Stimulated activated CD4-positive, alpha-beta T cell treated with anti-CD3 and anti-CD28 coated beads, Interleukin-4, amount 100 ng/mL, for 48 hours (primary cell): ENCODE results near the gene SLC6A6.
"Not testable (repeated sequence)": the region's sequence is repeated elsewhere in the genome, so short reads cannot be mapped to it uniquely, and the experiment has no call there.

Source experiments
- DNase-seq, 2 donors: peaks; one replicate each; pipeline ENCODE4 v3.0.0-alpha.2; 2020; ENCODE audit warnings: low read depth in 2 of 2

The SLC6A6 gene

DNA sequence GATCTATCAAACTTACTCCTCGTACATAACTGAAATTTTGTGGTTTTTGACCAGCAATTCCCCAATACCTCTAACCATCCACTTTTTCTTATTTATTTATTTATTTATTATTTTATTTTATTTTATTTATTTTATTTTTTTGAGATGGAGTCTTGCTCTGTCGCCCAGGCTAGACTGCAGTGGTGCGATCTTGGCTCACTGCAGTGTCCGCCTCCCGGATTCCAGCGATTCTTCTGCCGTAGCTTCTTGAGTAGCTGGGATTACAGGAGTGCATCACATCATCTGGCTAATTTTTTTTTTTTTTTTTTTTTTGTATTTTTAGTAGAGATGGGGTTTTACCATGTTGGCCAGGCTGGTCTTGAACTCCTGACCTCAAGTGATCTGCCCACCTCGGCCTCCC, 35.3 kb downstream of the SLC6A6 start:
- DNase-seq, result not testable (repeated sequence)

DNA sequence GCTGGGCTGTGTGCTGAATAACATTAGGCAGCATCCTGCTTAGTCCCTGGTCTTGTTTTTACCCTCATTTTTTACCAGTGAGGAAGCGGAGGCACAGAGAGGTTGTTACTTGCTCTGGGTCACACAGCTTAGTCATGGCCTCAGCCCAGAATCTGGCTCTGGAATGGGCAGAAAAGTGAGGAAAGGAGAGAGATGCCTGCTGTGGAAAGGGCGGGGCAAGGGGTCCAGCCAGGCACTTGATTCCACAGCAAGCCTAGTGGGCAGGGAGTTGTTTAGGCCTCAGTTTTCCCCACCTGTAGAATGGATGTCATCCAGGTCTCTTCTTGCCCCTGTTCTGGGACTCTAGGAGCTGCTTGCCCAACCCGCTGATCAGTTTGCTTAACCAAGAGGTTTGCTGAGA, 35.9 kb downstream of the SLC6A6 start:
- no peak for DNase-seq

DNA sequence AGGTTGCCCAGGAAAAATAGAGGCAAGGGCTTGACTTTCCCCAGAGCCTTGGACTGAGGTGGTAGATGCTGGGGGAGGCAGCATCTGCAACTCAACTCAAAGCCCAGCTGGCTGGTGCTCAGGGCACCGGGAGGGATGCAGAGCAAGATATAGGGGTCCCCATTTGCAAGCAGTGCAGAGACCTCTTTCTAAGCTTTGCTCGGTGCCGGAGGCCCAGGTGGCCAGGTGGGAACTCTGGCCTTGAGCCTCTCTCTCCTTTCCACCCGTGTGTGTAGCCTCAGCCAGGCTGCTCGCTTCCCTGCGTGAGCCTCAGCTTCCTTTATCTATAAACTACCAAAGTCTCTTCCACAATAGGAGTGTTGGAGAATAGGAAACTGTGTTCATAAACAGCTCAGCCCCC, 36.5 kb downstream of the SLC6A6 start:
- DNase-seq, result no peak

DNA sequence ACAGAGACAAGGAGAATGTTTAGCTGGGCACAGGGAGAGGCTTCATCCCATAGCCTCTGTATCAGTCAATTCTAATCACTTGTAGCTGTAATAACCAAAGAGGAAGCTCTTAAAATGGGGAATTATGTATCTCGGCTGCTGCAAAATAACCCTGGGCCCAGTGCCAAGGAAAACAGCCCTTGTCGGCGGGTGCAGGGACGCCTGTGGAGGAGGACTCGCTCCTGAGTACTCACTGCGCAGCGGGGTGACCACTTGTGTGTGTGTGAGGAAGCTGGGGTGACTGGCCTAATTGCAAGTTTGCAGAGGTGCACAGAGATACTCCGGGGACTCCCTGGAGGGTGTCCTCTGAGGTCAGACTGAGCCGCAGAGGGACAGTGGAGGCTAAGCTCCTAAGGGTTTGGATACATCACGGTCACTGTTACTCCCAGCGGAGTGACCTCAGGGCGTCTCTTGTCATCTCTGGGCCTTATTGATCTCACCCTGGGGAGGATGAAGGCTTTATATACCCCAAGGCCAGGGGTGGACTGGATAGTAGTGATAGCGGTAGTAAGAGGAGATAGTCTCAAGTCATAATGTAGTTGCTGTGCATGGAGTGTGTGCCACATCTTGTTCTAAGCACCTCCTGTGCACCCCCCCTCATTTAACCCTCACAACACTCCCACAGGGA, 37.2 kb downstream of the SLC6A6 start:
- DNase-seq, result no peak

DNA sequence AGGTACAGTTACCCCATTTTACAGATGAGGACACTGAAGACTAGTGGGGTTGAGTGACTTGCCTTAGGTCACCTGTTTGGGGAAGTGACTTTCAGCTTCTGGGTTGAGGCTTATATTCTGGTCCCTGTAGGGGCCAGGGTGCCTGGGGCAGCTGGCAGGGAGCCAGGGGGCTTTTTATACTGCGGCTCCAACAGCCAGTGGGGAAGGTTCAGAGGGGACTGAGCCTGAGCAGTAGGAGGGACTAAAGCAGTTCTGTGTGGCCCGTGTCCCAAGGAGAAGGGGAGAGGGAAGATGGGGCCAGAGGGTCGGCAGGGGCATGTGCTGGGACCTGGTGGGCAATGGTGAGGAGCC, 37.7 kb downstream of the SLC6A6 start:
- DNase-seq, result no peak

DNA sequence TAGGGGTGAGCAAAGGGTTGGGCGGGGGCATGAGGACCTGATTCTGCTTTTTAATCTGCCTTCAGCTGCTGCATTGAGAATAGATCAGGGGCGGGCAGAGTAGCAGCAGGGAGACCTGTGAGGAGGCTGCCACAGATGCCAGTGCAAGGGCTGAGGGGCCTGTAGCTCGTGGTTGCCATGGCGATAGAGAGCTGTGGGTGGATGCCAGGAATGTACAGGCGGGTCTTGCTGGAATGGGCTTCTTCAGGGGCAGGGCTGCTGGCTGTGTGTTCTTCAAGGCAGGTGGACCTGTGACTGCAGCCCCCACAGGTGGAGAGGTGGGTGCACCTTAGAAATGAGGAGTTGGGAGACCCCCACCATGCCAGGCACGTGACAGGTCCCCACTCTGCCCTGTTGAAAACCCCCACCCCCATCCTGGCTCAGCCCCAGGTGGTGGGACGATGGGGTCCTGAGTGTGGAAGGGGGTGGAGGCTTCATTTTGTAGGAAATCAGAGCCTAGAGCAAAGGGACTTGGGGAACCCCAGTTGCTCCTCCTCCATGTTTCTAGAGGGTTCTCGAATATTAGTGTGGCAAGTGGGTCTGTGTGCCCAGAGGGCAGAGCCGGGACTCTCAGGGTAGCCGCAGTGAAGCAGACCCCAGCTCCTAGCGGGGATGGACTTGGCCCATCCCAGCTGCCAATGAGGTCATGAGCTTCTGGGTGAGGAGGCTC, 38.3 kb downstream of the SLC6A6 start:
- no peak for DNase-seq

DNA sequence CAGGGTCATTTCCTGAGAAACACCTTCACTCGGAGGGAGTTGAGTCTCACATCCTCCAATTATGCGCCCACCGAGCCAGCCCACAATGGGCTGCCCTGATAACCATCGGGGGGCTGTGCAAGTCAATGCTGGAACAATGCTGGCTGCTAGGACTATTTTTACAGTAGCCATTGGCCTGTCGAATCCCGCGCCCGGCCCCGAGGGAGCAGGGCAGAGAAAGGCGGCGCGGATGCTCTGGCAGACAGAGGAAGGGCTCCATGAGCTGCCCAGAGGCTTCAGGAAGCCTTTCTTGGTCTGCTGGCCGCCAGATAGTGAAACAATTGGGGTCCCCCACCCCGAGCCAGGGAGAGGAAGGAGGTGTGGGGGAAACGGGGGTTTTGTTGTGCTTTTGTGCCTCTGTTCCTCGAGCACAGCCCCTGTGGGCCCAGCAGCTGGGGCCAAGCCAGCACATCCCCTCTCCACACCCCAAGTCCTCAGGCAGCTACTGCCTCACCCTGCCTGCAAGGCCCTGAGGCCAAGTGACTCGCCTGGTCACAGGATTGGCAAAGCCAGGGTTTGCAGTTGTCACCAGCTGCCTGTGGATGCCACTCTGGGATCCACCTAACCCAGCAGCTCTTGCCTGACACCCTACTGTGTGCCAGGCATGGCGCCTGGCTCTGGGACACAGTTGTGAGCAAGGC, 39.0 kb downstream of the SLC6A6 start:
- no peak for DNase-seq

DNA sequence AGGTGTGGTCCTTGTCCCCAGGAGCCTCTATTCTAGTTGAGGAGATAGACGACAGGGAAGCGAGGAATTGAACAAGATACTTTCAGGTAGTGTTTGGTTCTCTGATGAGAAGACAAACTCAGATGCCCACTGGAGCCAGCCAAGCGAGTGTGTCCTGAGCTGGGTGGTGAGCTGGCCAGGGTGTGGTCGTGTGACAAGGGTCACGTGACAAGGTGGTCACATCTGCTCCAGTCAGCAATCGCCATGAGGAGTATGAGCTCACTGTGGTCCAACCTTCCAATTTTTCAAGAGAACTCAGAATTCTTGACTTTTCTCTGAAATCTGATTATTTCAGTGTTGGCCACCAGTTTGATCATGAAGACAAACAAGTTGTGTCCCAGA, 39.5 kb downstream of the SLC6A6 start:
- DNase-seq, result no peak

DNA sequence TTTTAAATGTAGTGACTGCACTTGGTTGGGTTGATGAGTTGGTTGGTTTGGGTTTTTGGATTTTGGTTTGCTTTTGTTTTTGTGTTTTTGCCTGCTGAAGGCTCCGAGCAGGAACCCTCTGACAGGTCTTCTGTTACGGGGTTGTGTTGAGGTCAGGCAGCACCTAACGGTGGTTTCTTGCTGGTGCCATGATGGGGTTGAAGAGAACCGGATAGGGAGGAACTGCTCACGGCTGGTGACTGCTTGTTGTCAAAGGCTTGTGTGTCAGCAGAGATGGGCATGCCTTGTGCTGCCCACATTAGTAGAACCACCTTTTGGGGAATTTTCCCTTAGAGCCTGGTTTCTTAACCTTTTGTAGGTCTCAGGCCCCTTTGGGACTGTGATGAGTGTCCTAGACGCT, 42.0 kb downstream of the SLC6A6 start:
- no peak for DNase-seq

DNA sequence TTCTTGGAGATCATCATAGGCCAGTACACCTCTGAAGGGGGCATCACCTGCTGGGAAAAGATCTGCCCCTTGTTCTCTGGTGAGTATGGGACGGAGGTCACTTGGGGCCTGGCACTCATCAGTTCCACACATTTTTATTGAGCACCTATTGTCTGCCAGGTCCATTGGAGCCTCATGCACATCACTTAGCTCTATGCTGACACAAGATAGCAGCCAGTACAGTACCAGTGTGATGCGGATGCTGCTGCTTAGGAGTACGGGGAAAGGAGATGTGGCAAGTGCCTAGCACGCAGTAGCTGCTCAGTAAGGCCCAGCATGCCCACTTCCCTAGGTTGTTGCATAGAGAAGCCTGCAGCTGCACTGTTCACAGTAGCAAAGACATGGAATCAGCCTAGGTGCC, 43.4 kb downstream of the SLC6A6 start:
- no peak for DNase-seq

DNA sequence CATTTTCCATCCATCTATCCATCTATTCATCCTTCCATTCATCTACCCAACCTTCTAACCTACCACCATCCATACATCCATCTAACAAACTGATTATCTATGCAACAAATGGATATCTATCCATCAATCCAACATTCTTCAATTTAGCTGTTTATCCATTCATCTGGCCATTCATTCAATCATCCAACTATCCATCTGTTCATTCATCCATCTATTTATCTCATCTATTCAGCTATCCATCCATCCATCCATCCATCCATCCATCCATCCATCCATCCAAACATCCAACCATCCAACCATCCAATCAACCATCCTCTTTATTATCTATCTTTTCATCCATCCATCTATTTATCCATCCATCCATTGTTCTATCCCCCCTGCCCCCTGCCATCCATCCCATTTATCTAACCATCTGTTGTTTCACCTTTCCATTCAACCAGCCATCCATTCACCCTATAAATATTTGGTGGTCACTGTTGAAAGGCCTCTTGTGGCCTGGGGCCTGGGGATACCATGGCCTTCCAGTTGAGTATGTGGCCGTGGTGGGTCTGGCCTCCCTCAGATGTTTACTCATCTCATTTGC, 44.7 kb downstream of the SLC6A6 start:
- no peak for DNase-seq

DNA sequence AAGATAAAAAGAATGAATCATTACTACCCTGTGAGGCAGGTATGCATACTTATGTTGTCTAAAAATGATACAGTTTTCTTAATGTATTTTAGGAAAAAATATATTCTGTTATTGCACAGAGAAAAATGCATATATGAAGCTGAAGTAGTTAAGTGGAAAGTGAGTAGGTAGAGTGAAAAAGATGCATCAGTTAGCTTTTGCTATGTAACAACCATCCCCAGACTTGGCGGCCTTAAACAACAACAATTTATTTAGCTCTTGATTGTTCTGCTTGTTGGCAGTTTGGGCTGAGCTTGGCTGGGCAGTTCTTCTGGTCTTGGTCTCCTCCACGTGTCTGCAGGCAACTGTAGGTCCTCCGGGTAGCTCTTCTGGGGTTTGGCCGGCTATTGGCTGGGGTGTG, 45.7 kb downstream of the SLC6A6 start:
- DNase-seq, result no peak

DNA sequence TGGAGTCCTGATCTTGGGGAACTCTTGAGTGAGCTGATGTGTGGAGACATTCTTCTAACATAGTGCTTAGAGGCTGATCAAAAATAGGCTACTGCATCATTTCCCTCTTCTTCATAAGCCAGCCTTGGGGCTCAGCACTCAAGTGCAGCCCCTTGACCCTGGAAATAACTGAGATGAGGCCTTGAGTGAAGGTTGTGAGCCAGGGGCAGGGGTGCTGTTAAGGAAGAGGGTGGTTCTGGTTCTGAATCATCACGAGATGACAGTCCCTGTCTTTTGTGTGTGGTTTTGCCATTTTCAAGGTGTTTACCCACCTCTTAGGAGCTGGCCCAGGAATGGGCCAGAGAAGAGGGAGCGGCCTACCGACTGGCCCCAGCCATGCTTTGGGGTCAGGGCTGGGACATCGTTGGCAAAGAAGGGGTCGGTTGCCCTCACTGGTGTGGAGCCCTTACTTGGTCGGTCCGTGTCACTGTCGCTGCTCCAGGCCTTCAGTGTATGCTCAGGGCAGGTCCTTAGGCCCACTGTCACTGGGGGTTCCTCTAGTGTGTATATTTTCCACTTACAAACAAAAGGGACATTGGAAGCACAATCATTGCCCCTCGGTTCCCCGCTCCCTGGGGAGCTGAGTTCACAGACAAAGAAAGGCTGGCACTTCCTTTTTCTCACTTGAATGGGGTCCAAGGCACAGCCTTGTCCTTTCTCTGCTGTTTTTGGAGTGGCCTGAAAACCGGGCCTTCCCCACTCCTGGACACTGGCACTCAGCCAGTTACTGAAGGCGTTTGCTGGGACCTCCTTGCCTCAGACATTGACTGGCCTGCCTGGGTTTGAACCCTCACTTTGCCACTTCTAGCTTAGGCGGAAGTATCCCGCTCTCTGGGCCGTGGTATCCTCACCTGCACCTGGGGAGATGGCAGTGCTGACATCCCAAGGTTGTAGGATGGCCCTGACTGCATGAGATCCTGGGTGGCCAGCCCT, 46.6 kb downstream of the SLC6A6 start:
- DNase-seq, result no peak

DNA sequence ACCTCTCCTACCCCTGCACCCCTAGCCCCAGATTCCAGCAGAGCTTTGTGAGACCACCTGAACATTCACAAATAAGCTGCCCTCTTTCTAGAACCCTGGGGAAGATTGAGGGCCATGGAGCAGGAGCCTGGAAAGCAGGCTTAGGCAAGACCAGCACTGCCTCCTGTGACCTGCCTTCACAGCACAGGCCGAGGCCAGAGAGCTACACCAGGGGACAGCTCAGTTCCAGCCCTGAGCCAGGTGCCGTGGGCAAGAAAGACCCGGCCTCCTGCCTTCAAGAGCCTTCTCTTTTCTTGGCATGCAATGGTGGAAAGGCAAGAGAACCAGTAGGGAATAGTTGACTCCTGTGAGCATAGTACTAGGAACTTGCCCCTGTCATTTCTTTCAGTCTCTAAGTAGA, 48.1 kb downstream of the SLC6A6 start:
- DNase-seq, result no peak

DNA sequence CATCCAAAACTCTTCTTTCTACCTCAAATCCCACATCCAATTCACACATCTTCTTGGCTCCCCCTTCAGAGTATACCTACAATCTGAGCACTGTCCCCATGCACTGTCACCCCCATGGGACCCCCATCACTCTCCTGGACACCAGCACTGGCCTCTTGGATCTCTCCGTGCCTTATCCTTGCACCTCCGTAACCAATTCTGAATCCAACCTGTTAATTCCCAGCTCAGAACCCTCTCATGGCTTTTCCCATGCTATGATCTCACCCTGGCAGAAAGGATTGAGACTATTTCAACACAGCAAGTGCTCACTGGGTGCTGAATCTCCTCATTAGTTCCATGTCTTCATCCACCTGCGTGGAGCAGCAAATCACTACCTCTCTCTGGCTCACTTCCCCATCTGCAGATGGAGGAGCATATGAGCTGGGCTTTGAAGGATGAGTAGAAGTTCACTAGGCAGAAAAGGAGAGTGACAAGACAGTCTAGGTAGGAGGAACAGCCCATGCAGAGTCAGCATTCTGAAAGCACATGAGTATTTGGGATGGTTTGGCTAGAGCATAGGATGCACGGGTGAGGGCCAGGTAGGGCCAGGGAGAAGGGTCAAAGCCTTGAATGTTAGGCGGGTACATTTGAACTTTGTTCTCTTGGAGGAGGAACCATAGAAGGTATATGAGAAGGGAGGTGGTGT, 48.7 kb downstream of the SLC6A6 start:
- no peak for DNase-seq

DNA sequence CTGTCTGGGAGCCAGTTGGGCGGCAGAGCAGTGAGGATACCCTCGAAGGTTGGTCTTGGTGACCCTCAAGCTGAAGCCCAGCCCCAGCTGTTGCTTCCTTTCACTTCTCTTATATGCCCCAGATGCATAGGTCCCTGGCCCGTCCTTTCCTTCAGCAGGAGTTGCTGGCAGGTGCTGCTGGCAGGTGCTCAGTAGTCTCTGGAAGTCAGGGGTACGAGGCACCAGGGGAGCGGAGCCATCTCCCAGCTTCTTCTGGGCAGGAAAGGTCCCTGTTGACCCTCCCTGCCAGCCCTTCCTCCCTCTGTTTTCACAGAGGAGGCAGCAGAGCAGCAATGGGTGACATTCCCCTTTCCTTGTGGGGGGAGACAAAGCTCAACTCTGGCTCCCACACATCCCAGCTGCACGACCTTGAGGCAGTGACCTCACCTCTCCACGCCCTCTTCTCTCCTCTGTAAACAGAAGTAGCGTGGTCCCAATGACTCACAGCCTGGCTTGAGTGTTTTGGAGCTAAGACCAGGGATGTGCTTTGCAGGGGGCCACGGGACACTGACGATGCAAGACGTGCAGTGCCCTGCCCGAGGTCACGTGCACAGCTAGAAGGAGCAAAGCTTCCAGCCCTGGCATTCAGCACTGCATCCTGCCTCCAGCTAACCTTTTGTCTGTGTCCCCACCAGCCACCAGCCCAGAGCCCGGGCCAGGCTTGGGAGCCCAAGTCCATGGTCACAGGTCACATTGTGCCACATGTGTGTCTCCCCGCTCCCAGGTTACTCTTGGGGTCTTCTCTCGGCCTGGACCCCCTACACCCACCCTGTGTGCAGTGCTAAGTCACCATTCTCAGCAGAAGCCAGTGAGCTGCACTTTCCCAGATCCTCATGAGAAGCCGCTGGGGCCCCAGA, 49.7 kb downstream of the SLC6A6 start:
- DNase-seq, result no peak

DNA sequence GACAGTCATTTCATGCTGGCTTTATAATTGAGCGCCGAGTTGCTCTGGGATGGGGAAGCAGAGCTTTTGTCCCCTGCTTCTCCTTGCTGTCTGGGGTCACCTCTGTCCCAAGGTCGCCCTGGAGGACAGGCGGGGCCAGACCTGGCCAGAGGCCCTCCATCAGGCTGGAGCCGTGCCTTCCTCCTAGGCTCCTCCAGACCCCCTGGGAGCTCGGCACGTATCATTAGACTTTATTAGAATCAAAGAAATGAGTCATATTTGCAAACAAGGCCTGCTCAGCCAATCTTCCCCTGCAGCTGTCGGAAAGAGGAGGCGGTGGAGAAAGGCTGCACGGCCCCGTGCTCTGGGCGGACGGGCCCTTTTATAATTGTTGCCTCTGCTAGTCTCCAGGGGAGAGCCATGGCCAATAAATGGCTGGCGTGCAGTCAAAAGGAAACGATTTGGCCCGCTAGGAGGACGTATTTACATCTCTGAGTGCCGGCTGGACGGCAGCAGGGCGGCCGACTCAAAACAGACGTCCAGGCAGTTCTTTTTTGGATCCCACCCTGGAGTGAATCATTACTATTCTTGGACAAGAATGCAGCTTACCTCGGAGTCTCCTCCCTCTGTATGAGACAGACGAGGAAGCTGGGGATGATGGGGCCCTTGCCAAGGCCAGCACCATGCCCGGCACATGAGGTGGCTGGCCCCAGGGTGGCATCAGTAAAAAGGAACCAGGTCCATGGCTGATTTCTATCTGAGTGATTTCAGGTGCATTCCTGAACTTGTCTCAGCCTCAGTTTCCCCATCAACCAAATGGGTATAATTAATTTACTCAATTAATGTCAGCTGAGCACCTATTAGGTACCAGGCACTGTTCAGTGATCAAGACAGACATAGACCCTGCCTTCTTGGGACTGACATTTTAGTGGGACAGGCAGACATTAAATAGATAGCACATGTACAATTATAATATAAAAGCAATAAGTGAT, 50.6 kb downstream of the SLC6A6 start:
- no peak for DNase-seq

DNA sequence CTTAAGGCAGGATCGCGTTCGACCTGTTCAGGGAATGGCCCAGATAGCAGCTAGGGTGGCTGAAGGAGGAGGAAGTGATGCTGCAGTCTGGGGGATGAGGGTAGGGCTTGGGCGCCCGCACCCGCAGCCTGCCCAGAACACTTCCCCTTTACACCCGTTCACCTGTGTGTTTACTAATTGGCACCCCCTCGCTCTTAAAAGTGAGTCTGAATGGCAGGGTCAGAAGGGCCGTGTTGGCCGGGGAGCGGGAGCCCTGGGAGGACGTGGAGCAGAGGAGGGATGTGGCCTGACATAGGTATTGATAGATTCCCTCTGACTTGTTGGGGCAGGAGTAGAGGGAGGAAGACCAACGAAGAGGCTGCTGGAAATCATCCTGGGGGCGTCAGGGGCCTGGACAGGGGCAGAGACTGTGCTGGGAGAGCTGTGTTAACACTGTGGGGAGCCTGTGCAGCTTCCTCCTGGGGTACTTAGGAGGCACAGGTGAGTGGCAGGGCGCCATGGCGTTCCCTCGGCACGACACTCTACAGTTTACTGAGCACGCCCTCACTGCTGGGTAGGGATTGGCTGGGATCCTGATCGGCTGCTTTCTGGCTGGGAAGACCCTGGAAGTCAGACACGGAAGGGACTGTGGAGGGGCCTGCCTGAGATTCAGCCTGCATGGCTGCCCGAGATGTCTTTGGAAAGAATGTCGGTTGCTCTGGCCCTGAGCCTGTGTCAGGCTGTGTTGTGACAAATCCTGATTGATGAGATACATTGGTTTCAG, 51.7 kb downstream of the SLC6A6 start:
- no peak for DNase-seq
